Measurements from ENCODE around the gene NTM.

NTM gene

GRCh38 chr11:131588057-131588456 is 217.6 kb downstream of the NTM start:
- no peak for DNase-seq (ENCODE audit: low read depth)
- H3K4me3 ChIP-seq (ENCODE audit: low read depth, low read length), result no peak overlapping the region
- TF ChIP-seq CTCF (IDR thresholded peaks at IDR 0.05; ENCODE audit: low read depth, low read length, missing control alignments), result no peak

GRCh38 chr11:131591051-131591461 is 220.6 kb downstream of the NTM start:
- DNase-seq (ENCODE audit: low read depth), result no peak
- TF ChIP-seq CTCF (IDR thresholded peaks at IDR 0.05; ENCODE audit: low read depth, low read length, missing control alignments), result no peak
- no peak overlapping the region for H3K4me3 ChIP-seq (ENCODE audit: low read depth, low read length)

GRCh38 chr11:131592152-131592551 is 221.7 kb downstream of the NTM start:
- H3K4me3 ChIP-seq (ENCODE audit: low read depth, low read length), result no peak overlapping the region
- no peak for DNase-seq (ENCODE audit: low read depth)
- no peak for TF ChIP-seq CTCF (IDR thresholded peaks at IDR 0.05; ENCODE audit: low read depth, low read length, missing control alignments)

GRCh38 chr11:131592734-131593133 is 222.3 kb downstream of the NTM start:
- TF ChIP-seq CTCF (IDR thresholded peaks at IDR 0.05; ENCODE audit: low read depth, low read length, missing control alignments), result no peak
- DNase-seq (ENCODE audit: low read depth), result no peak

GRCh38 chr11:131593301-131593700 is 222.9 kb downstream of the NTM start:
- H3K4me3 ChIP-seq (ENCODE audit: low read depth, low read length), result no peak overlapping the region
- no peak for DNase-seq (ENCODE audit: low read depth)
- no peak for TF ChIP-seq CTCF (IDR thresholded peaks at IDR 0.05; ENCODE audit: low read depth, low read length, missing control alignments)

More at GRCh38 chr11:131592734-131593133, 222.3 kb downstream of the NTM start:
- H3K4me3 ChIP-seq (ENCODE audit: low read depth, low read length), result no peak overlapping the region

- H3K4me3 ChIP-seq (ENCODE audit: low read depth, low read length), result no peak overlapping the region
- no peak for DNase-seq (ENCODE audit: low read depth)
- no peak for TF ChIP-seq CTCF (IDR thresholded peaks at IDR 0.05; ENCODE audit: low read depth, low read length, missing control alignments)
Observed at GRCh38 chr11:131595797-131596196, 225.4 kb downstream of the NTM start.

GRCh38 chr11:131597890-131598289 is 227.5 kb downstream of the NTM start:
- no peak for TF ChIP-seq CTCF (IDR thresholded peaks at IDR 0.05; ENCODE audit: low read depth, low read length, missing control alignments)
- no peak for DNase-seq (ENCODE audit: low read depth)
- H3K4me3 ChIP-seq (ENCODE audit: low read depth, low read length), result no peak overlapping the region

All from GM12864 (cell line).